Coronary artery (tissue), 2 donors: Measurements from ENCODE around the gene SMARCB1.

Experiments used
- DNase-seq: peaks from one replicate; pipeline ENCODE4 v3.0.0-alpha.2; 2017; ENCODE audit warnings: low spot score
- H3K27ac ChIP-seq, 2 donors: fragments of 200-600 bp; sonication (generic); one replicate each; pipeline ENCODE4 v1.5.1; 2016 to 2019
- H3K4me3 ChIP-seq: fragments of 200-600 bp; sonication (generic); 2 replicates; pipeline ENCODE4 v1.5.1; 2016; ENCODE audit warnings: mild to moderate bottlenecking, moderate library complexity
- TF ChIP-seq, protein P1 (sequence below): fragments of 200-600 bp; sonication (generic); IDR thresholded peaks from one replicate; pipeline ENCODE4 v1.5.1; 2019; ENCODE audit warnings: antibody characterized with exemption

SMARCB1 gene

DNA sequence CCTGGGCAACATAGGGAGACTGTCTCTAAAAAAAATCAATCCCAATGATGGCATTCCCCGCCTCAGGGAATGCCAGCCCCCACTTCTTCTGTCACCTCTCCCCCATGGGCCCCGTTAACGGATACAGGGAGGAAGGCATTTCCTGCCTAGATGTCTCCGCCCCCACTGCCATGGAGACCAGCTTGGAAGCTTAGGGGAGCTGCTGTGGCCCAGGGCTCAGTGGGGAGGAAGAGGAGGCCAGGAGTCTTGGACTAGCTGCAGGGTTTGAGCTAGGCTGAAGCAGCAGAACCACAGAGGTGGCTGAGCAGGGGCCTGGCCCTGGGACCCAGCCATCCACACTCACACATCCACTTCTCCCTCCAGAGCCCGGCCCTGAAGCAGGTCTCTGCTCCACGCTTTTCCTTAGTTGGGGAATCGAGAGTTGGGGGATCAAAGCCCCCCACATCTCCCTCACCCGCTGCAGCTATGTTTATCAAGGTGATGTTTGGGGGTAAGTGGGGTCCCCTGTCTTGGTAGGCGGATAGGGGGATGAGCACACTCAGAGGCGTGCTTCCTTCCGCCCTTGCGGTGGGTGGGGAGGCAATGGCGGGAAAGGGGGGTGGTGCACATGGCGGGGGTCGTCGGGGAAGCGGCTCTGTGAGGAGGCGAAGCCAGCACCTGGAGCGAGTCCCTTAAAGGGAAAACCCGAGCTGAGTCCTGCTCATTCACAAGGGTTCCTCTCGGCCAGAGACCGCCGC is 23.8 kb upstream of the SMARCB1 start, which contains the start of gene C22orf15:
C22orf15 (plus strand) TSS at position 149 of the 737 bp plus-strand sequence; CDS start at position 466, 317 bp downstream.
- DNase-seq = no peak
- peak within 1 kb of the TSS; percentile 4 for H3K4me3 ChIP-seq
- no peak within 1 kb of the TSS for H3K27ac ChIP-seq
- TF ChIP-seq, protein P1, sequence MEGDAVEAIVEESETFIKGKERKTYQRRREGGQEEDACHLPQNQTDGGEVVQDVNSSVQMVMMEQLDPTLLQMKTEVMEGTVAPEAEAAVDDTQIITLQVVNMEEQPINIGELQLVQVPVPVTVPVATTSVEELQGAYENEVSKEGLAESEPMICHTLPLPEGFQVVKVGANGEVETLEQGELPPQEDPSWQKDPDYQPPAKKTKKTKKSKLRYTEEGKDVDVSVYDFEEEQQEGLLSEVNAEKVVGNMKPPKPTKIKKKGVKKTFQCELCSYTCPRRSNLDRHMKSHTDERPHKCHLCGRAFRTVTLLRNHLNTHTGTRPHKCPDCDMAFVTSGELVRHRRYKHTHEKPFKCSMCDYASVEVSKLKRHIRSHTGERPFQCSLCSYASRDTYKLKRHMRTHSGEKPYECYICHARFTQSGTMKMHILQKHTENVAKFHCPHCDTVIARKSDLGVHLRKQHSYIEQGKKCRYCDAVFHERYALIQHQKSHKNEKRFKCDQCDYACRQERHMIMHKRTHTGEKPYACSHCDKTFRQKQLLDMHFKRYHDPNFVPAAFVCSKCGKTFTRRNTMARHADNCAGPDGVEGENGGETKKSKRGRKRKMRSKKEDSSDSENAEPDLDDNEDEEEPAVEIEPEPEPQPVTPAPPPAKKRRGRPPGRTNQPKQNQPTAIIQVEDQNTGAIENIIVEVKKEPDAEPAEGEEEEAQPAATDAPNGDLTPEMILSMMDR = no peak

DNA sequence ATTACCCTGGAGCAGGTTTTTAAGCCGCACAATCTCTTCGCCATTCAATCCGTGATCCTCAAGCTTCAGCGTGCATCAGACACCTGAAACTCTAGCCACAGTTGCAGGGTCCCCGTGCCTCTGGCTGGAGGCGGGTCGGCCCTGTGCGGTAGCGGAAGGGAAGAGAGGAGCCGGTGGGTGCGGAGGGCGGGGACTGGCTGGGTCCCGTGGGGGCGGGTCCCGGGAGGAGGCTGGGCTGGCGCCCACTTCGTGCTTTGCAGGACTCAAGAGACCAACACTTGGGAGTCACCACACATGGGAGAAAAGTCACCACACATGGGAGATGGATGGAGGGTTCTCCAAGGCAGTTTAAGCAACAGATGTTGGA is 23.2 kb upstream of the SMARCB1 start:
- TF ChIP-seq, protein P1 = no peak
- Histone ChIP-seq H3K27ac (no peak overlapping the region), H3K4me3 (peak overlapping the region; percentile 4)
- DNase-seq = peak; percentile 71

DNA sequence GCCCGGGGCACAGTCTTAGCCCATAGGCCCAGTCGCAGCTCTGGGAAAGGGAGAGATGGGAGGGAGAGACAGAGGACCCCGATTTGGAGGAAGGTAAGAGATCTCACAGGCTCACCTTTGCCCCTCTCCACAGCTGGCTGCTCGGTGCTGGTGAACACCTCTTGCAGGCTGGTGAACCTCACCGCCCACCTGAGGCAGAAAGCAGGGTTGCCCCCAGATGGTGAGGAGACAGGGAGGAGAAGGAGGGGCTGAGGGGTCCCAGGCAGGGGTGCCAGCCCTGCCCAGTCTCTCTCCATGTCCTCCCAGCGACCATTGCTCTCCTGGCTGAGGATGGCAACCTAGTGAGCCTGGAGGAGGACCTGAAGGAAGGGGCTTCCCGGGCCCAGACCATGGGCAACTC is 22.8 kb upstream of the SMARCB1 start:
- no peak overlapping the region for H3K27ac ChIP-seq
- TF ChIP-seq, protein P1 = no peak
- H3K4me3 ChIP-seq = peak overlapping the region; percentile 4
- DNase-seq = no peak

DNA sequence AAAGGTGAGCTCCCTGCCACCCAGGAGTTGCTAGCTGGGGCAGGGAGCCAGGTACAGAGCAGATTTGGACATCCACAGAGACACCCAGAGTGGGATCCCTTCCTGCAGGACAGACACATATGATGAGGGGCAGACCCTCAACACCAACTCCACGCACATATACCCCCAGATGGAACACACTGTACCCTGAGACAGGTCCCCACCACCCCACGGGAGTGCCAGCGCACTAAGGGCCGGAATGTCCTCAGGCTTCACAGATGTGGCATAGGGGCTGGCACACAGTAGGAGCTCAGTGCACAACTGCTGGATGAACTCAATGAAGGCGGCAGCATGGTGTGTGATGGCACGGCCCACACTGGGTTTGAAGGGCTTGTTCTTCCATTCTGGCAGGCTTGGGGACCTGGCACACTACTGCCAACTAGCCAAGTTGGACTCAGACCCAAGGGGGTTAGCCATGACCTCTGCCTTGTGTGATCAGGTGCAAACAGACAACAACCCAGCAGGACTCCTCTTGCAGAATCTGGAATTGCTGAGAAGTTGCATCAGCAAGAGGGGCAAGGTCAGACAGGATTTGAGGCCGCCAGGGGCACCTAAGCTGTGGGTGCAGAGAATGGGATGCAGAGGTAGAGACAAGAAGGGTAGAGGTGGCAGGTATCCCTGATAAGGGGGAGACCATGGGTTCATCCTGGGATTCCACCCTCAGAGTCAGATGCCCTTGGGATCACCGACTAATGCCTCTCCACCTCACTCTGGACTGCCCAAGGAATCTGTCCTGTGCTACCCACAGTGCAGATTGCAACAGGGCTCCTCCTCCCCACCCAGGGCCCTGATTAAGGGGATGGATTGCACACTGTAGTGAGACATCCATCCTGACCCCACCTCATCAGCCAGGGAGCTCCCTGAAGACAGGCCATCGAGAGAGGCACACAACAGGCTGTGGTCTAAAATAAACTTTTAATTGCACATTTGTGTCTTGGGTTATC is 21.6 kb upstream of the SMARCB1 start:
- TF ChIP-seq, protein P1 = no peak
- no peak for DNase-seq
- H3K27ac ChIP-seq = no peak overlapping the region
- no peak overlapping the region for H3K4me3 ChIP-seq

DNA sequence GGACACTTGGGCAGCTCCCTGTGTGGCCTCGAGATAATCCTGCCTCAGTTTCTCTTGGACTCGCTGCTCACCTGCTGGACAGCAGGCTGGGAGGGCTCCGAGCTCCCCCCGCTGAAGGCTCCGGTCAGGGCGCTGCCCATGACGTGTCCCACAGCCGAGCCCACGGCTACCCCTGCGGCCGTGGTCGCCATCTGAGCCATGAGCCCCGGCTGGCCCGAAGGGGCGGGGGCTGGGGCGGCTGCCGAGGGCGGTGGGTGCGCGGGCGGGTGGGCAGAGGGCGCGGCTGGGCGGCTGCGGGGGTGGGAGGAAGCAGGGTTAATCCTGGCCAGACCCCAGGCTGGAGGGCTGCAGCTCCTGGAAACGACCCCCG is 19.5 kb upstream of the SMARCB1 start:
- TF ChIP-seq, protein P1 = no peak
- Histone ChIP-seq H3K27ac (peak overlapping the region; percentile 74 to 83), H3K4me3 (peak overlapping the region; percentile 78)
- no peak for DNase-seq

DNA sequence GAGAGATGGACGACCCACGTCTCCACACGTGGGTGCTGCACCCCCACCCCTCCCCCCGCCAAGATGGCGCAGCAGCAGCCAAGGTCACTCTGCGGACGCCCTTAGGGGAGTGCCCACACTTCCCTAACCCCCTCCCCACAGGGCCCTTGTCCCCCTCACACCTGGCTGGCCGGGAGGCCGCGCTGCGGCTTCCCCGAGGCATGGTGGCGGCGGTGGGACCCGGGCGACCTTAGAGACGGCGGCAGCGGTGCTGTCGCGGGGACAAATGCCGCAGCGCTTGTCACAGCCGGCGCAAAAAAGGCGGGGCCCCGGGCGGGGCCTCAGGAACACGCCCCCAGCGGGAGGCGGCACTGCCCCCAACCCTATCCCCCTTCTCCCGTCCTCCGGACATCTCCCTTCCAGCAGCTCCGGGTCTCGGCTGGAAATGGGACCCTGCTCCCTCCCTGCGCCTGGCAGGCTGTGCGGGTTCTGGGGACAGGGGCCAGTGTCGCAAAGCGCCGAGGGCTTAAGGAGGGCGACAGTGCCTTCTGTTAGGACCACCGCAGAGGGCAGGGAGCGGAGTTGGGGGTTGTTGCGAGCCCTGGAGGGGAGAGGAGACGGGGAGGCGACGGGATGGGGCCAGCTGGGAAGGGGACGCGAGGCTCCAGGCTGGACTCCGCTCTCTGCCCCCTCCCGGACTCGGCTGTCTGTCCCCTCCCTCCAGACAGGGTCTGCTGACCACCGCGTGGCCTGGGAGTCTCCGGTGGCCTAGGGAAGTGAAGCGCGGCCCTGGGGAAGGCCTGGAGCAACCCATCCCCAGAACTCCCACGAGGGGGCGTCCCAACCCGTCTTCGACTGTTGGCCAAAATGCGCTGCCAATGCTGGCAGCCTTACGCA is 18.9 kb upstream of the SMARCB1 start, which contains the start of gene CHCHD10:
CHCHD10 (minus strand) TSS at position 300 of the 876 bp plus-strand sequence; CDS start at position 202, 98 bp downstream.
- H3K27ac ChIP-seq = peak within 1 kb of the TSS; percentile 74 to 83
- TF ChIP-seq, protein P1 = peak; percentile 90
- H3K4me3 ChIP-seq = peak within 1 kb of the TSS; percentile 78
- DNase-seq = peak; percentile 87
